ENCODE data around the gene OXER1.
A peak's percentile ranks its signal among the peaks of the same experiment; 100 is the strongest.

OXER1 gene

GRCh38 chr2:42742740-42743658, 20.9 kb downstream of the OXER1 start:
- H2AK5ac ChIP-seq (ENCODE audit: low read length): no peak overlapping the region
- H3K14ac ChIP-seq (ENCODE audit: low read length): no peak overlapping the region
- H3K79me1 ChIP-seq (ENCODE audit: low read length): no peaks in the 10 kb centered on the region
- peaks cover 0 to 3% of the 10 kb centered on the region in 2 experiments for H3K36me3 ChIP-seq (ENCODE audit: control insufficient read depth in 1 of 2, insufficient read depth in 2 of 2, low read length in 2 of 2)
- H3K79me2 ChIP-seq (ENCODE audit: control insufficient read depth, insufficient read depth, low read length, poor library complexity): no peaks in the 10 kb centered on the region
- H4K91ac ChIP-seq (ENCODE audit: low read depth, low read length): no peak overlapping the region
- peaks cover 5% of the 10 kb centered on the region for H3K9me3 ChIP-seq (ENCODE audit: insufficient read depth, low read depth, low read length)
- no peaks in the 10 kb centered on the region for H3K27me3 ChIP-seq (ENCODE audit: insufficient read depth, low read length)
- H4K8ac ChIP-seq (ENCODE audit: low read depth, low read length): no peak overlapping the region
- no peak overlapping the region for H2BK120ac ChIP-seq (ENCODE audit: insufficient read depth, low read length, poor library complexity)
- no peak overlapping the region for H3K4ac ChIP-seq (ENCODE audit: low read depth, low read length)
- no peak overlapping the region for H3K27ac ChIP-seq (ENCODE audit: low read depth, low read length)
- H2BK12ac ChIP-seq (ENCODE audit: low read length): no peak overlapping the region
- H3K9ac ChIP-seq (ENCODE audit: low read length): no peak overlapping the region
- no peak overlapping the region for H4K12ac ChIP-seq (ENCODE audit: low read depth, low read length)
- no peak overlapping the region for H3K18ac ChIP-seq (ENCODE audit: low read length)
- DNase-seq: no peak
- no peaks in the 10 kb centered on the region for H3K4me1 ChIP-seq (ENCODE audit: control insufficient read depth in 1 of 2, insufficient read depth in 2 of 2, low read length in 2 of 2)
- H3K4me2 ChIP-seq (ENCODE audit: low read length): no peak overlapping the region
- H3K23ac ChIP-seq (ENCODE audit: low read length): no peak overlapping the region
- no CpG with 5 or more reads among the region's 2 CpGs for WGBS (ENCODE audit: extremely low coverage, insufficient coverage, insufficient read length)
- no peak overlapping the region for H2BK5ac ChIP-seq (ENCODE audit: low read depth, low read length, poor library complexity)
- H3K4me3 ChIP-seq (ENCODE audit: low read depth, low read length): no peak overlapping the region
- H2AFZ ChIP-seq (ENCODE audit: insufficient read depth, low read length, poor library complexity): no peak overlapping the region

GRCh38 chr2:42741140-42741539, 22.8 kb downstream of the OXER1 start:
- H4K91ac ChIP-seq (ENCODE audit: low read depth, low read length): no peak overlapping the region
- H3K4ac ChIP-seq (ENCODE audit: low read depth, low read length): no peak overlapping the region
- no peaks in the 10 kb centered on the region for H3K27me3 ChIP-seq (ENCODE audit: insufficient read depth, low read length)
- no peak overlapping the region for H3K27ac ChIP-seq (ENCODE audit: low read depth, low read length)
- peaks cover 7% of the 10 kb centered on the region for H3K9me3 ChIP-seq (ENCODE audit: insufficient read depth, low read depth, low read length)
- no peak overlapping the region for H2BK5ac ChIP-seq (ENCODE audit: low read depth, low read length, poor library complexity)
- peaks cover 0 to 4% of the 10 kb centered on the region in 2 experiments for H3K36me3 ChIP-seq (ENCODE audit: control insufficient read depth in 1 of 2, insufficient read depth in 2 of 2, low read length in 2 of 2)
- no peak for DNase-seq
- H3K4me3 ChIP-seq (ENCODE audit: low read depth, low read length): no peak overlapping the region
- H4K8ac ChIP-seq (ENCODE audit: low read depth, low read length): no peak overlapping the region
- H3K4me1 ChIP-seq (ENCODE audit: control insufficient read depth in 1 of 2, insufficient read depth in 2 of 2, low read length in 2 of 2): peaks cover 0 to 4% of the 10 kb centered on the region in 2 experiments
- no peaks in the 10 kb centered on the region for H3K79me2 ChIP-seq (ENCODE audit: control insufficient read depth, insufficient read depth, low read length, poor library complexity)
- H2BK12ac ChIP-seq (ENCODE audit: low read length): no peak overlapping the region
- no peak overlapping the region for H2AK5ac ChIP-seq (ENCODE audit: low read length)
- no peak overlapping the region for H3K4me2 ChIP-seq (ENCODE audit: low read length)
- no peak overlapping the region for H3K18ac ChIP-seq (ENCODE audit: low read length)
- no peak overlapping the region for H2AFZ ChIP-seq (ENCODE audit: insufficient read depth, low read length, poor library complexity)
- no peak overlapping the region for H2BK120ac ChIP-seq (ENCODE audit: insufficient read depth, low read length, poor library complexity)
- H3K14ac ChIP-seq (ENCODE audit: low read length): no peak overlapping the region
- H4K12ac ChIP-seq (ENCODE audit: low read depth, low read length): no peak overlapping the region
- H3K23ac ChIP-seq (ENCODE audit: low read length): no peak overlapping the region
- H3K9ac ChIP-seq (ENCODE audit: low read length): no peak overlapping the region
- H3K79me1 ChIP-seq (ENCODE audit: low read length): no peaks in the 10 kb centered on the region
- no CpG with 5 or more reads among the region's 3 CpGs for WGBS (ENCODE audit: extremely low coverage, insufficient coverage, insufficient read length)

- peaks cover 0 to 4% of the 10 kb centered on the region in 2 experiments for H3K36me3 ChIP-seq (ENCODE audit: control insufficient read depth in 1 of 2, insufficient read depth in 2 of 2, low read length in 2 of 2)
- no peak overlapping the region for H3K9ac ChIP-seq (ENCODE audit: low read length)
- H3K27me3 ChIP-seq (ENCODE audit: insufficient read depth, low read length): no peaks in the 10 kb centered on the region
- no peak overlapping the region for H2AK5ac ChIP-seq (ENCODE audit: low read length)
- H3K4me3 ChIP-seq (ENCODE audit: low read depth, low read length): no peak overlapping the region
- no peak overlapping the region for H2BK120ac ChIP-seq (ENCODE audit: insufficient read depth, low read length, poor library complexity)
- no peak overlapping the region for H4K12ac ChIP-seq (ENCODE audit: low read depth, low read length)
- no peak overlapping the region for H4K91ac ChIP-seq (ENCODE audit: low read depth, low read length)
- no peak overlapping the region for H3K4ac ChIP-seq (ENCODE audit: low read depth, low read length)
- H3K4me1 ChIP-seq (ENCODE audit: control insufficient read depth in 1 of 2, insufficient read depth in 2 of 2, low read length in 2 of 2): peaks cover 0 to 4% of the 10 kb centered on the region in 2 experiments
- no peak overlapping the region for H4K8ac ChIP-seq (ENCODE audit: low read depth, low read length)
- H3K79me1 ChIP-seq (ENCODE audit: low read length): no peaks in the 10 kb centered on the region
- no peak overlapping the region for H2BK12ac ChIP-seq (ENCODE audit: low read length)
- DNase-seq: peak; percentile 22 to 61
- H2BK5ac ChIP-seq (ENCODE audit: low read depth, low read length, poor library complexity): no peak overlapping the region
- no peak overlapping the region for H3K4me2 ChIP-seq (ENCODE audit: low read length)
- no peaks in the 10 kb centered on the region for H3K79me2 ChIP-seq (ENCODE audit: control insufficient read depth, insufficient read depth, low read length, poor library complexity)
- no peak overlapping the region for H2AFZ ChIP-seq (ENCODE audit: insufficient read depth, low read length, poor library complexity)
- no peak overlapping the region for H3K14ac ChIP-seq (ENCODE audit: low read length)
- peaks cover 8% of the 10 kb centered on the region for H3K9me3 ChIP-seq (ENCODE audit: insufficient read depth, low read depth, low read length)
- H3K27ac ChIP-seq (ENCODE audit: low read depth, low read length): no peak overlapping the region
- no peak overlapping the region for H3K23ac ChIP-seq (ENCODE audit: low read length)
- H3K18ac ChIP-seq (ENCODE audit: low read length): no peak overlapping the region
These were observed 27.2 kb downstream of the OXER1 start for GRCh38 chr2:42736598-42737322.

GRCh38 chr2:42733852-42734251, 30.1 kb downstream of the OXER1 start:
- Histone ChIP-seq H4K91ac (ENCODE audit: low read depth, low read length) (no peak overlapping the region), H3K18ac (ENCODE audit: low read length) (no peak overlapping the region), H3K27me3 (ENCODE audit: insufficient read depth, low read length) (no peaks in the 10 kb centered on the region), H4K12ac (ENCODE audit: low read depth, low read length) (no peak overlapping the region), H2AK5ac (ENCODE audit: low read length) (no peak overlapping the region), H3K4me3 (ENCODE audit: low read depth, low read length) (no peak overlapping the region), H2AFZ (ENCODE audit: insufficient read depth, low read length, poor library complexity) (no peak overlapping the region), H3K23ac (ENCODE audit: low read length) (no peak overlapping the region), H3K4ac (ENCODE audit: low read depth, low read length) (no peak overlapping the region), H3K27ac (ENCODE audit: low read depth, low read length) (no peak overlapping the region), H2BK120ac (ENCODE audit: insufficient read depth, low read length, poor library complexity) (no peak overlapping the region), H2BK12ac (ENCODE audit: low read length) (no peak overlapping the region), H3K36me3 (ENCODE audit: control insufficient read depth in 1 of 2, insufficient read depth in 2 of 2, low read length in 2 of 2) (peaks cover 0 to 2% of the 10 kb centered on the region in 2 experiments), H4K8ac (ENCODE audit: low read depth, low read length) (no peak overlapping the region), H3K9me3 (ENCODE audit: insufficient read depth, low read depth, low read length) (peaks cover 4% of the 10 kb centered on the region), H3K79me1 (ENCODE audit: low read length) (no peaks in the 10 kb centered on the region), H3K4me2 (ENCODE audit: low read length) (no peak overlapping the region), H3K4me1 (ENCODE audit: control insufficient read depth in 1 of 2, insufficient read depth in 2 of 2, low read length in 2 of 2) (peaks cover 0 to 4% of the 10 kb centered on the region in 2 experiments), H2BK5ac (ENCODE audit: low read depth, low read length, poor library complexity) (no peak overlapping the region), H3K14ac (ENCODE audit: low read length) (no peak overlapping the region), H3K79me2 (ENCODE audit: control insufficient read depth, insufficient read depth, low read length, poor library complexity) (no peaks in the 10 kb centered on the region), H3K9ac (ENCODE audit: low read length) (no peak overlapping the region)
- no CpG with 5 or more reads among the region's 1 CpG for WGBS (ENCODE audit: extremely low coverage, insufficient coverage, insufficient read length)
- DNase-seq: no peak

Data from trophoblast cell (in vitro differentiated cells and primary cell).